Loucy (cell line): Measurements from ENCODE around the gene VIPR2.

Experiments
- EZH2phosphoT487 ChIP-seq: fragments of 200-600 bp; IDR thresholded peaks from 2 replicates; pipeline ENCODE4 v1.6.1; 2018; ENCODE audit warnings: antibody characterized with exemption, mild to moderate bottlenecking, moderate library complexity, borderline replicate concordance
- TF ChIP-seq, protein P1 (sequence below): fragments of 200-600 bp; sonication (generic); conservative IDR thresholded peaks from 2 replicates; pipeline ENCODE4 v1.5.1; 2014; ENCODE audit warnings: mild to moderate bottlenecking, antibody characterized with exemption, low read length

DNA sequence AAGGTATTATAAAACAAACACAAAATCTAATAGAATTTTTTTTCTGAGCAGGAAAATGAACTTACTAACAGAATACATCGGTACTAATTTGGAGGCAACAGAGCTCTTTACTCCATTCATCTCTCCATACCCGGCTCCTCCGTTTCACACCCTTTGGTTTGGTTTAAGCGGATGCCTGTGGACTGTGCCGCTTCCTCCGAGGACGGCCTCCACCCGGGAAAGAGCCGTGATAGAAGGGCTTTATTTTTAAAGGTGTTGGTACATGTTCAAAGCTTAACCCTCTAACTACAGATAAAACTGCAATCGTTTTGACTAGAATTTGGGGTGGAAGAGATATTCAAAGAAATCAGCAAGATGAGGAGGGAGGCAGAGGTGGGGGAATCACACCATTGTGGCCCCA is 1.9 kb downstream of the VIPR2 start:
- TF ChIP-seq, protein P1, sequence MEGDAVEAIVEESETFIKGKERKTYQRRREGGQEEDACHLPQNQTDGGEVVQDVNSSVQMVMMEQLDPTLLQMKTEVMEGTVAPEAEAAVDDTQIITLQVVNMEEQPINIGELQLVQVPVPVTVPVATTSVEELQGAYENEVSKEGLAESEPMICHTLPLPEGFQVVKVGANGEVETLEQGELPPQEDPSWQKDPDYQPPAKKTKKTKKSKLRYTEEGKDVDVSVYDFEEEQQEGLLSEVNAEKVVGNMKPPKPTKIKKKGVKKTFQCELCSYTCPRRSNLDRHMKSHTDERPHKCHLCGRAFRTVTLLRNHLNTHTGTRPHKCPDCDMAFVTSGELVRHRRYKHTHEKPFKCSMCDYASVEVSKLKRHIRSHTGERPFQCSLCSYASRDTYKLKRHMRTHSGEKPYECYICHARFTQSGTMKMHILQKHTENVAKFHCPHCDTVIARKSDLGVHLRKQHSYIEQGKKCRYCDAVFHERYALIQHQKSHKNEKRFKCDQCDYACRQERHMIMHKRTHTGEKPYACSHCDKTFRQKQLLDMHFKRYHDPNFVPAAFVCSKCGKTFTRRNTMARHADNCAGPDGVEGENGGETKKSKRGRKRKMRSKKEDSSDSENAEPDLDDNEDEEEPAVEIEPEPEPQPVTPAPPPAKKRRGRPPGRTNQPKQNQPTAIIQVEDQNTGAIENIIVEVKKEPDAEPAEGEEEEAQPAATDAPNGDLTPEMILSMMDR = no peak
- no peak for TF ChIP-seq EZH2phosphoT487
